ENCODE measurements around the gene MRPL11. TPM values are rescaled to one million over a fixed set of nuclear protein-coding genes. Genes with fewer than 3 reads are reported as not detected.

Gene MRPL11
- total and polyA plus RNA-seq, 10 of the 15 experiments (the other 5 are each of a cell fraction or from before 2014, with no cell fraction given) = 43.5 to 248 (median 109) TPM

- TF ChIP-seq ZBTB40 (IDR thresholded peaks at IDR 0.05; ENCODE audit: borderline replicate concordance) = no peak
These were observed 18.8 kb downstream of the MRPL11 start (continued) for GRCh38 chr11:66419825-66420224.

DNA sequence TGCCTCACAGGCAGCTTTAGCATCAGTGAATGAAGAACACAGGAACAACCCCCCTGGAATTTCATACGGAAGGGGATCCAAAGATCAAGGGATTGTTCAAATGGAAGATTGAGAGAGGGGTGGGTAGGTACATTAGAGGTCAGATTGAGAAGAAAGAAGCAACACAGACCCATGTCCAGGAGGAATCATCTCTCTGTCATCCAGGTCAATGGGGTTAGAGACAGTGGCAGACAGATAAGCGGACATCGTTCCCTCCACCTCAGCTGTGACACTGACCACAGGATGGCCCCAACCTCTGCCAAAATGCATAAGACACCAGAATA lies 19.7 kb downstream of the MRPL11 start:
- Histone ChIP-seq H3K27ac (ENCODE audit: control insufficient read depth, insufficient read depth) (no peak overlapping the region), H3K27me3 (replicated peaks in 1 of 2; ENCODE audit: control insufficient read depth in 2 of 2, insufficient read depth in 2 of 2, low read length in 1 of 2) (peaks cover 0 to 8% of the 10 kb centered on the region in 2 experiments; a peak in 1 of 4 replicates), H3K9ac (ENCODE audit: control insufficient read depth, insufficient read depth, low read length) (no peak overlapping the region), H3K9me3 (replicated peaks; ENCODE audit: control insufficient read depth, insufficient read depth, low read length) (no peaks in the 10 kb centered on the region; the same call in 2 of the 3 replicates), H3K79me2 (ENCODE audit: control insufficient read depth, insufficient read depth, low read length) (no peaks in the 10 kb centered on the region), H2AFZ (ENCODE audit: control insufficient read depth, low read depth, low read length) (no peak overlapping the region), H4K20me1 (ENCODE audit: control insufficient read depth, insufficient read depth) (peaks cover 4% of the 10 kb centered on the region; the same call in 1 of the 2 replicates), H3K4me2 (ENCODE audit: control insufficient read depth, insufficient read depth) (no peak overlapping the region), H3K4me1 (ENCODE audit: control insufficient read depth, insufficient read depth, low read length) (peaks cover 3% of the 10 kb centered on the region; the same call in 1 of the 2 replicates), H3K36me3 (ENCODE audit: control insufficient read depth in 2 of 2, insufficient read depth in 2 of 2, low read length in 1 of 2) (no peaks in the 10 kb centered on the region), H3K4me3 (no peak overlapping the region)
- CTCF ChIA-PET = interaction anchor here (1.5 kb wide), 1 partner anchor 10 kb away, joined by 14 read pairs; no protein-coding TSS in a partner anchor
- TF ChIP-seq GABPA (IDR thresholded peaks at IDR 0.05; ENCODE audit: low read depth) (no peak), ZBTB11 (CRISPR knock-in tag; IDR thresholded peaks at IDR 0.05) (no peak), CREB1 (IDR thresholded peaks at IDR 0.05; ENCODE audit: low read depth) (no peak), MLLT1 (IDR thresholded peaks at IDR 0.05) (no peak)
- in situ Hi-C loops (cut with MboI) (no loop called here), intact Hi-C loops (cut with micrococcal nuclease; ENCODE audit: unreplicated experiment) (no loop called here)
- RAD21 ChIA-PET (ENCODE audit: unreplicated experiment) = interaction anchor here (1.0 to 1.7 kb wide), 3 partner anchors 20 to 259 kb away, joined by 3 to 10 read pairs (median 4); partner anchors contain the start of genes DPP3, MRPL11 and RBM4B
- WGBS (ENCODE audit: insufficient coverage, insufficient replicate concordance, low lambda C conversion rate, missing lambda C conversion rate) = 83% methylated on average over 3 of the region's 3 CpGs
- SMC1A ChIA-PET (ENCODE audit: uncharacterized antibody, unreplicated experiment) = no interaction called here
- no TSS peak for BruUV-seq (replicated peaks)
- FAIRE-seq (no peak), DNase-seq (ENCODE audit: low read depth, low spot score) (no peak), ATAC-seq (no peak)
- POLR2A ChIA-PET = interaction anchor here (0.5 kb wide), 1 partner anchor 72 kb away, joined by 3 read pairs; no protein-coding TSS in a partner anchor

Data from GM12878 (cell line).